Trophoblast cell (in vitro differentiated cells and primary cell): ENCODE measurements around the gene DGKZ.

Source experiments
- DNase-seq, 2 donors: peaks; one replicate each; pipeline ENCODE4 v3.0.0-alpha.2; 2016
- H2AFZ ChIP-seq: 2 replicates; pipeline ENCODE4 v1.6.1; 2013; ENCODE audit warnings: low read length, moderate library complexity, mild to moderate bottlenecking; ENCODE audit not compliant: insufficient read depth, poor library complexity
- H2AK5ac ChIP-seq: 2 replicates; pipeline ENCODE4 v1.6.1; 2013; ENCODE audit warnings: mild to moderate bottlenecking, low read length
- H2BK120ac ChIP-seq: 2 replicates; pipeline ENCODE4 v1.6.1; 2013; ENCODE audit warnings: low read length, mild to moderate bottlenecking, moderate library complexity; ENCODE audit not compliant: insufficient read depth, poor library complexity
- H2BK12ac ChIP-seq: 2 replicates; pipeline ENCODE4 v1.6.1; 2013; ENCODE audit warnings: mild to moderate bottlenecking, low read length, moderate library complexity
- H2BK5ac ChIP-seq: 2 replicates; pipeline ENCODE4 v1.6.1; 2013; ENCODE audit warnings: low read length, low read depth, moderate library complexity, mild to moderate bottlenecking; ENCODE audit not compliant: poor library complexity
- H3K14ac ChIP-seq: 2 replicates; pipeline ENCODE4 v1.6.1; 2013; ENCODE audit warnings: mild to moderate bottlenecking, low read length
- H3K18ac ChIP-seq: 2 replicates; pipeline ENCODE4 v1.6.1; 2013; ENCODE audit warnings: mild to moderate bottlenecking, low read length
- H3K23ac ChIP-seq: 2 replicates; pipeline ENCODE4 v1.6.1; 2013; ENCODE audit warnings: low read length
- H3K27ac ChIP-seq: 2 replicates; pipeline ENCODE4 v1.5.1; 2013; ENCODE audit warnings: low read depth, mild to moderate bottlenecking, inconsistent platforms, low read length, moderate library complexity
- H3K27me3 ChIP-seq: 2 replicates; pipeline ENCODE4 v1.6.1; 2013; ENCODE audit warnings: inconsistent platforms, mild to moderate bottlenecking, low read length, moderate library complexity; ENCODE audit not compliant: insufficient read depth
- H3K36me3 ChIP-seq, 2 experiments: 1 replicate in 1 of 2; 2 replicates in 1 of 2; pipeline ENCODE4 v1.6.1; 2013; ENCODE audit warnings: low read length in 2 of 2, mild to moderate bottlenecking in 2 of 2, moderate library complexity in 1 of 2; ENCODE audit not compliant: insufficient read depth in 2 of 2, control insufficient read depth in 1 of 2
- H3K4ac ChIP-seq: 2 replicates; pipeline ENCODE4 v1.6.1; 2013; ENCODE audit warnings: low read depth, mild to moderate bottlenecking, low read length, moderate library complexity
- H3K4me1 ChIP-seq, 2 experiments: 1 replicate in 1 of 2; 2 replicates in 1 of 2; pipeline ENCODE4 v1.6.1; 2013; ENCODE audit warnings: low read length in 2 of 2, mild to moderate bottlenecking in 2 of 2, moderate library complexity in 1 of 2; ENCODE audit not compliant: insufficient read depth in 2 of 2, control insufficient read depth in 1 of 2
- H3K4me2 ChIP-seq: 2 replicates; pipeline ENCODE4 v1.6.1; 2013; ENCODE audit warnings: inconsistent platforms, mild to moderate bottlenecking, low read length, moderate library complexity
- H3K4me3 ChIP-seq: 2 replicates; pipeline ENCODE4 v1.5.1; 2013; ENCODE audit warnings: mild to moderate bottlenecking, low read depth, low read length, inconsistent platforms
- H3K79me1 ChIP-seq: one replicate; pipeline ENCODE4 v1.6.1; 2013; ENCODE audit warnings: low read length
- H3K79me2 ChIP-seq: 2 replicates; pipeline ENCODE4 v1.6.1; 2013; ENCODE audit warnings: low read length, mild to moderate bottlenecking; ENCODE audit not compliant: control insufficient read depth, insufficient read depth, poor library complexity
- H3K9ac ChIP-seq: 2 replicates; pipeline ENCODE4 v1.6.1; 2013; ENCODE audit warnings: mild to moderate bottlenecking, low read length
- H3K9me3 ChIP-seq: 2 replicates; pipeline ENCODE4 v1.6.1; 2013; ENCODE audit warnings: low read depth, mild to moderate bottlenecking, control low read depth, inconsistent platforms, low read length; ENCODE audit not compliant: insufficient read depth
- H4K12ac ChIP-seq: 2 replicates; pipeline ENCODE4 v1.6.1; 2013; ENCODE audit warnings: low read depth, mild to moderate bottlenecking, low read length, moderate library complexity
- H4K8ac ChIP-seq: 2 replicates; pipeline ENCODE4 v1.6.1; 2013; ENCODE audit warnings: low read depth, mild to moderate bottlenecking, low read length, moderate library complexity
- H4K91ac ChIP-seq: one replicate; pipeline ENCODE4 v1.6.1; 2013; ENCODE audit warnings: low read depth, mild to moderate bottlenecking, low read length, moderate library complexity
- WGBS: extraction: QIAGEN DNeasy Blood & Tissue Kit; methylation state at CpG from one replicate; pipeline ENCODE4 v1.1.7; 2013; ENCODE audit warnings: missing lambda C conversion rate; ENCODE audit not compliant: insufficient read length, insufficient coverage; ENCODE audit errors: extremely low coverage; 5-methylcytosine and 5-hydroxymethylcytosine counted together

DGKZ gene

DNA sequence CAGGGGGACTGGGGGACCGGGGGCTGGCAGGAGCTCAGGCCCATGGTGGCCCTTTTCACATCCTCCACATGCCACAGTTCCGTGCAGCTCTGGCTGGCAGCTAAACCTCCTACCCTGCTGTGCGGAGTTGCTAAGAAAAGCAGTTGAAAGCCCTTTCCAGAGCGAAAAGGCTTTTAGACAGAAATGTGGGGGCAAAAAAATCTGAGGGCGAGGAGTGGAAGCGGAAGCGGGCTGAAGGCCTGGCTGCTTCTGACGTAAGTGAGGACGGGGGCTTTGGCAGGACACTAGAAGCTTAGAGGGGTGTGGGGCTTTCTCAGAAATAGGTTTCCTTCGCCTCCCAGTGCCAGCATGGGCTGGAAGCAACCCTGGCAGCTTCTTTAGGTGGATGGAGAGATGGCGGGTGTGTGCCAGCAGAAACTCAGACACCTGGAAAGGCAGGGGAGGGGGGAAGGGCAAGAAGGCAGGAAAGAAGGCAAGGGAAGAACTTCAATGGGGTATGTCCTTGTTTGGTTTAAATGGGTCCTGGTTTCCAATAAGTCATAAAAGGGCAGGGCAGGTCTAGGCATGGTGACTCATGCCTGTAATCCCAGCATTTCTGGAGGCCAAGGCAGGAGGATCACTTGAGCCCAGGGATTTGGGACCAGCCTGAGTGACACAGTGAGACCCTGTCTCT lies 11.2 kb upstream of the DGKZ start:
- Histone ChIP-seq H3K14ac (peak overlapping the region; percentile 36), H2AFZ (no peak overlapping the region), H4K12ac (no peak overlapping the region), H3K9me3 (peaks cover 5% of the 10 kb centered on the region), H3K36me3 (no peaks in the 10 kb centered on the region), H3K27ac (no peak overlapping the region), H2AK5ac (peak overlapping the region; percentile 35), H3K79me1 (peaks cover 15% of the 10 kb centered on the region), H2BK5ac (no peak overlapping the region), H3K79me2 (no peaks in the 10 kb centered on the region), H2BK120ac (peak overlapping the region; percentile 6), H3K4me2 (no peak overlapping the region), H4K91ac (peak overlapping the region; percentile 57), H3K4me3 (no peak overlapping the region), H3K27me3 (peaks cover 29% of the 10 kb centered on the region), H3K23ac (no peak overlapping the region), H3K4me1 (peaks cover 16 to 28% of the 10 kb centered on the region in 2 experiments), H3K18ac (no peak overlapping the region), H2BK12ac (peak overlapping the region; percentile 33), H3K9ac (no peak overlapping the region), H3K4ac (no peak overlapping the region), H4K8ac (no peak overlapping the region)
- no CpG with 5 or more reads among the region's 11 CpGs for WGBS
- peak in 1 of 2 donors; percentile 44 for DNase-seq

DNA sequence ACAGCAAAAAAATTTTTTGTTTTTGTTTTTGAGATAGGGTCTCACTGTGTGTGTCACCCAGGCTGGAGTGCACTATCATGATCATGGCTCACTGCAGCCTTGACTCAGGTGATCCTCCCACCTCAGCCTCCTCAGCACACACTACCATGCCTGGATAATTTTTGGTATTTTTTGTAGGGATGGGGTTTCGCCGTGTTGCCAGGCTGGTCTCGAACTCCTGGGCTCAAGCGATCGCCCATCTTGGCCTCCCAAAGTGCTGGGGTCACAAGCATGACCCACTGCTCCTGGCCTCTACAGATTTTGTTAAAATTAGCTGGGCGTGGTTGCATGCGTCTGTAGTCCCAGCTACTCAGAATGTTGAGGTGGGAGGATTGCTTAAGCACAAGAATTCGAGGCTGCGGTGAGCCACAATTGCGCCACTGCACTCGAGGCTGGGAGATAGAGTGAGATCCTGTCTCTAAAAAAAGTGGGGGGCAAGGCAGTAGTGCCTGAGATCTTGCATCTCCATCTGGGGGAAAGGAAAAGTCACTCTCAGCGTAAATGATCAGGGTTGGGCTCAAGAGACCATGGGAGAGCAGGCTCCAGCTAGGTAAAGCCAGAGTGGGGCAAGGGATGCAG lies 10.6 kb upstream of the DGKZ start:
- H3K4me1 ChIP-seq: peaks cover 19 to 31% of the 10 kb centered on the region in 2 experiments
- H3K4me3 ChIP-seq: no peak overlapping the region
- H2AK5ac ChIP-seq: no peak overlapping the region
- H4K91ac ChIP-seq: peak overlapping the region; percentile 57
- H3K4me2 ChIP-seq: no peak overlapping the region
- peaks cover 15% of the 10 kb centered on the region for H3K79me1 ChIP-seq
- H3K14ac ChIP-seq: peak overlapping the region; percentile 22
- no peak overlapping the region for H4K12ac ChIP-seq
- H3K27ac ChIP-seq: no peak overlapping the region
- H3K36me3 ChIP-seq: no peaks in the 10 kb centered on the region
- peak; percentile 64 to 75 for DNase-seq
- H2BK12ac ChIP-seq: peak overlapping the region; percentile 35
- H2BK120ac ChIP-seq: peak overlapping the region; percentile 4
- no peak overlapping the region for H2BK5ac ChIP-seq
- no peak overlapping the region for H3K18ac ChIP-seq
- H3K27me3 ChIP-seq: peaks cover 25% of the 10 kb centered on the region
- H3K23ac ChIP-seq: no peak overlapping the region
- no peaks in the 10 kb centered on the region for H3K79me2 ChIP-seq
- no CpG with 5 or more reads among the region's 12 CpGs for WGBS
- H3K4ac ChIP-seq: no peak overlapping the region
- no peak overlapping the region for H4K8ac ChIP-seq
- peaks cover 5% of the 10 kb centered on the region for H3K9me3 ChIP-seq
- no peak overlapping the region for H3K9ac ChIP-seq
- H2AFZ ChIP-seq: no peak overlapping the region

DNA sequence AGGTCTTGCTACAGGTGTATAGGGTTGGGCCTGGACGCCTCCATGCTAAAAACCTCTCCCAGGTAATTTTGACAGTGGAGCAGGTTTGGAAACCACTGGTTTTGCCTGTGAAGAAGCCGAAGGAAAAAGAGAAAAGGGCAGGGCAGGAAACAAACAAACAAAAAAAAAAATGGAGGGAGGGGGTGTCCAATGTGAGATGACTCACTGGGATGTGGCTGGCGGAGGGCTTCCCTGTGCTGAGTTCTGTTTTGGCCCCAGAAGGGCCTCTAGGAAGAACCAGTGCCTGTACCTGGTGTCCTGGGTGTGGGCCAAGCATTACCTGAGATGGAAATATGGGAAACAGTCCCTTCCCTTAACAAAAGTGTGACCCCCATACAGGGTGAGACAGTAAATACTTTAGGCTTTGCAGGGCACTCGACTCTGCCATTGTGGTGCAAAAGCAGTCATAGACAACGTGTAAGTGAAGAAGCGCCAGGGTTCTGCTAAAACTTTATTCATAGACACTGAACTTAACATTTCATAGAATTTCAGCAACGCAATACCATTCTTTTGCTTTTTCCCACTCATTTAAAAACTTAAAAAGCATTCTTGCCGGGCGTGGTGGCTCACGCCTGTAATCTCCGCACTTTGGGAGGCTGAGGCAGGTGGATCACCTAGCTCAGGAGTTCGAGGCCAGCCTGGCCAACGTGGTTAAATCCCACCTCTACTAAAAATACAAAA lies 9.5 kb upstream of the DGKZ start:
- Histone ChIP-seq H4K8ac (no peak overlapping the region), H3K9ac (no peak overlapping the region), H3K9me3 (peaks cover 5% of the 10 kb centered on the region), H2AFZ (no peak overlapping the region), H3K18ac (no peak overlapping the region), H3K4me1 (peaks cover 28 to 38% of the 10 kb centered on the region in 2 experiments), H2AK5ac (no peak overlapping the region), H2BK12ac (peak overlapping the region; percentile 21), H2BK120ac (no peak overlapping the region), H3K4ac (no peak overlapping the region), H3K4me3 (no peak overlapping the region), H4K91ac (peak overlapping the region; percentile 41), H3K14ac (no peak overlapping the region), H3K79me1 (peaks cover 15% of the 10 kb centered on the region), H2BK5ac (no peak overlapping the region), H3K36me3 (no peaks in the 10 kb centered on the region), H3K4me2 (no peak overlapping the region), H3K27me3 (peaks cover 14% of the 10 kb centered on the region), H3K79me2 (no peaks in the 10 kb centered on the region), H3K27ac (no peak overlapping the region), H3K23ac (no peak overlapping the region), H4K12ac (no peak overlapping the region)
- no CpG with 5 or more reads among the region's 13 CpGs for WGBS
- DNase-seq: peak in 1 of 2 donors; percentile 69

DNA sequence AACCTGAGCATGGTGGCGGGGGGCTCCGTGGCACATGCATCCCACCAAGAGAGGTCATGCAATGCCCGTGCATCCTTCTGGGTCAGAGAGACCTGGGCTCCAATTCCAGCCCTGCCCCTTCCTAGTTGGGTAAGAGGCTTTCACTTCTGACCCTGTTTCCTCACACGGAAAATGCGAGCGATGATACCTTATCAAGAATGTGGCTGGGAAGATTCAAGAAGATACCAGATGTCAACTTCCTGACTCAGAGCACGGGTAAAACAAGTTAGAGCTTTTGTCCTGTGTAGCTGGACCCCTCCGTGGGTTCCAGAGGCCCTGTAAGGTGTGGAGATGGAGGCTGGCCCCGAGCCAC lies 8.7 kb upstream of the DGKZ start:
- Histone ChIP-seq H3K9me3 (peaks cover 5% of the 10 kb centered on the region), H3K14ac (no peak overlapping the region), H2AFZ (peak overlapping the region; percentile 30), H2AK5ac (no peak overlapping the region), H3K4me1 (peaks cover 28 to 33% of the 10 kb centered on the region in 2 experiments), H4K91ac (peak overlapping the region; percentile 67), H3K27ac (peak overlapping the region; percentile 55), H3K18ac (peak overlapping the region; percentile 43), H3K79me1 (peaks cover 15% of the 10 kb centered on the region), H2BK12ac (peak overlapping the region; percentile 75), H3K79me2 (no peaks in the 10 kb centered on the region), H3K23ac (no peak overlapping the region), H3K4me3 (no peak overlapping the region), H3K9ac (no peak overlapping the region), H4K12ac (no peak overlapping the region), H3K36me3 (no peaks in the 10 kb centered on the region), H2BK5ac (peak overlapping the region; percentile 43), H3K4me2 (peak overlapping the region; percentile 58), H2BK120ac (peak overlapping the region; percentile 28), H3K4ac (no peak overlapping the region), H3K27me3 (peaks cover 6% of the 10 kb centered on the region), H4K8ac (peak overlapping the region; percentile 64)
- DNase-seq: peak; percentile 90 to 98
- no CpG with 5 or more reads among the region's 9 CpGs for WGBS
